A549 (cell line): Measurements from ENCODE around the gene GRIA3. TPM values are rescaled to one million over a fixed set of nuclear protein-coding genes. Genes with fewer than 3 reads are reported as not detected.

Experiments used
- ATAC-seq, 2 experiments: fragments of 200-7000 bp in 1 of 2; fragments of >200 bp in 1 of 2; cut with Nextera tagmentation in 1 of 2; cut with Tn5 transposase in 1 of 2; 3 replicates each; pipeline versions ENCODE4 v1.8.0 to v1.9.1; 2018 to 2020; ENCODE audit warnings: mild to moderate bottlenecking in 1 of 2, moderate library complexity in 1 of 2
- CTCF ChIA-PET: fragments of 300-600 bp; sonication (Branson Sonifier 250); formaldehyde crosslinking; extraction: SDS; loops from one replicate; lab custom pipeline; 2021; ENCODE audit warnings: antibody characterized with exemption, inconsistent platforms; lab: Yijun Ruan, JAX
- POLR2A ChIA-PET: fragments of 350-600 bp; formaldehyde crosslinking; extraction: SDS; loops from one replicate; lab custom pipeline; 2021; ENCODE audit warnings: antibody characterized with exemption, inconsistent platforms; lab: Yijun Ruan, JAX
- DNase-seq, 2 experiments: peaks; one replicate each; pipeline versions ENCODE4 v3.0.0 to v3.0.0-alpha.2; 2011 to 2016; ENCODE audit warnings: low read depth in 1 of 2, low spot score in 1 of 2
- FAIRE-seq: peaks from 2 replicates; lab custom pipeline; 2011; peaks lifted over from hg19 to GRCh38; lab: Jason Lieb, UNC
- H3K27ac ChIP-seq, 2 experiments: fragments of >200 bp; sonication (Bioruptor Twin); formaldehyde crosslinking; 3 replicates each; pipeline ENCODE4 v1.5.1; 2016 to 2017
- H3K4me1 ChIP-seq: fragments of >200 bp; sonication (Bioruptor Twin); formaldehyde crosslinking; 3 replicates; pipeline ENCODE4 v1.6.1; 2016
- H3K4me2 ChIP-seq: fragments of >200 bp; sonication (Bioruptor Twin); formaldehyde crosslinking; 3 replicates; pipeline ENCODE4 v1.6.1; 2016
- H3K4me3 ChIP-seq: fragments of >200 bp; sonication (Bioruptor Twin); formaldehyde crosslinking; 3 replicates; pipeline ENCODE4 v1.5.1; 2016
- H3K9me3 ChIP-seq: fragments of >200 bp; sonication (Bioruptor Twin); formaldehyde crosslinking; 3 replicates; pipeline ENCODE4 v1.6.1; 2016
- ATOH8 ChIP-seq: fragments of 250-450 bp; sonication (Bioruptor Pico); IDR thresholded peaks from 2 replicates; pipeline ENCODE4 v1.5.0; 2020; ENCODE audit warnings: low read depth, mild to moderate bottlenecking, moderate library complexity
- BHLHE40 ChIP-seq: IDR thresholded peaks from 2 replicates; pipeline ENCODE4 v1.6.1; 2012; ENCODE audit warnings: low read depth, low read length, inconsistent platforms
- CBX2 ChIP-seq: fragments of 200-600 bp; sonication (generic); IDR thresholded peaks from 2 replicates; pipeline ENCODE4 v1.6.1; 2016; ENCODE audit warnings: low read depth, mild to moderate bottlenecking, borderline replicate concordance
- CBX8 ChIP-seq: fragments of 200-600 bp; sonication (generic); IDR thresholded peaks from 2 replicates; pipeline ENCODE4 v1.6.1; 2016
- CTCF ChIP-seq: fragments of >200 bp; sonication (Bioruptor Twin); formaldehyde crosslinking; IDR thresholded peaks from 3 replicates; pipeline ENCODE4 v1.5.1; 2016
- ELK1 ChIP-seq: fragments of 150-350 bp; IDR thresholded peaks from 2 replicates; pipeline ENCODE4 v1.6.1; 2014; ENCODE audit warnings: low read depth, mild to moderate bottlenecking, low read length
- FOSB ChIP-seq: fragments of 250-450 bp; sonication (Bioruptor Pico); IDR thresholded peaks from 2 replicates; pipeline ENCODE4 v1.5.0; 2020; ENCODE audit warnings: mild to moderate bottlenecking, moderate library complexity
- FOXS1 ChIP-seq: fragments of 250-450 bp; sonication (Bioruptor Pico); IDR thresholded peaks from 2 replicates; pipeline ENCODE4 v1.5.0; 2020; ENCODE audit warnings: mild to moderate bottlenecking, moderate library complexity
- GATA3 ChIP-seq: IDR thresholded peaks from 2 replicates; pipeline ENCODE4 v1.6.1; 2012; ENCODE audit warnings: borderline replicate concordance
- HMGXB4 ChIP-seq: fragments of 250-450 bp; sonication (Bioruptor Pico); IDR thresholded peaks from 2 replicates; pipeline ENCODE4 v1.5.0; 2021; ENCODE audit warnings: mild to moderate bottlenecking, moderate library complexity, borderline replicate concordance
- JUN ChIP-seq, 2 experiments: fragments of >200 bp; sonication (Bioruptor Twin); formaldehyde crosslinking; IDR thresholded peaks; 2 replicates in 1 of 2; 3 replicates in 1 of 2; pipeline ENCODE4 v1.6.1; 2016 to 2017
- KDM5A ChIP-seq: fragments of 200-600 bp; sonication (generic); IDR thresholded peaks from 2 replicates; pipeline ENCODE4 v1.6.1; 2016; ENCODE audit warnings: antibody characterized with exemption, mild to moderate bottlenecking
- MAFK ChIP-seq: fragments of 450-650 bp; IDR thresholded peaks from 2 replicates; pipeline ENCODE4 v1.6.1; 2014; ENCODE audit not compliant: partially characterized antibody
- MAX ChIP-seq: IDR thresholded peaks from 2 replicates; pipeline ENCODE4 v1.6.1; 2012
- MAZ ChIP-seq: fragments of 150-350 bp; IDR thresholded peaks from 2 replicates; pipeline ENCODE4 v1.6.1; 2014; ENCODE audit warnings: antibody characterized with exemption, low read depth, low read length, borderline replicate concordance
- RCOR1 ChIP-seq: fragments of 150-350 bp; IDR thresholded peaks from 2 replicates; pipeline ENCODE4 v1.6.1; 2014; ENCODE audit warnings: antibody characterized with exemption, low read length, low read depth
- SREBF2 ChIP-seq: fragments of 450-650 bp; IDR thresholded peaks from 2 replicates; pipeline ENCODE4 v1.6.1; 2014; ENCODE audit warnings: mild to moderate bottlenecking, moderate library complexity
- ZC3H11A ChIP-seq: fragments of 450-650 bp; IDR thresholded peaks from 2 replicates; pipeline ENCODE4 v1.6.1; 2014; ENCODE audit warnings: antibody characterized with exemption, mild to moderate bottlenecking
- WGBS: methylation state at CpG from one replicate; pipeline ENCODE4 v1.1.6; 2017; ENCODE audit errors: missing lambda C conversion rate; 5-methylcytosine and 5-hydroxymethylcytosine counted together
- polyA plus RNA-seq, 4 experiments: library from polyadenylated mRNA; depleted of rRNA in 3 of 4; stranded (reverse); fragments of >200 nt; fragmentation: RNase III in 1 of 4; extraction: RNeasy Plus Mini Kit Qiagen cat#74134 plus additional on column Dnase treatment in 1 of 4; gene quantifications; 2 replicates in 3 of 4; 3 replicates in 1 of 4; pipeline ENCODE4 v1.2.3, GENCODE V29; 2011 to 2017
- TF ChIP-seq, protein P1 (sequence below): IDR thresholded peaks from 2 replicates; pipeline ENCODE4 v1.6.1; 2012; ENCODE audit warnings: low read depth, borderline replicate concordance

GRIA3 gene
- polyA plus RNA-seq, 2 of the 4 experiments (the other 2 are of a cell fraction) = not detected

DNA sequence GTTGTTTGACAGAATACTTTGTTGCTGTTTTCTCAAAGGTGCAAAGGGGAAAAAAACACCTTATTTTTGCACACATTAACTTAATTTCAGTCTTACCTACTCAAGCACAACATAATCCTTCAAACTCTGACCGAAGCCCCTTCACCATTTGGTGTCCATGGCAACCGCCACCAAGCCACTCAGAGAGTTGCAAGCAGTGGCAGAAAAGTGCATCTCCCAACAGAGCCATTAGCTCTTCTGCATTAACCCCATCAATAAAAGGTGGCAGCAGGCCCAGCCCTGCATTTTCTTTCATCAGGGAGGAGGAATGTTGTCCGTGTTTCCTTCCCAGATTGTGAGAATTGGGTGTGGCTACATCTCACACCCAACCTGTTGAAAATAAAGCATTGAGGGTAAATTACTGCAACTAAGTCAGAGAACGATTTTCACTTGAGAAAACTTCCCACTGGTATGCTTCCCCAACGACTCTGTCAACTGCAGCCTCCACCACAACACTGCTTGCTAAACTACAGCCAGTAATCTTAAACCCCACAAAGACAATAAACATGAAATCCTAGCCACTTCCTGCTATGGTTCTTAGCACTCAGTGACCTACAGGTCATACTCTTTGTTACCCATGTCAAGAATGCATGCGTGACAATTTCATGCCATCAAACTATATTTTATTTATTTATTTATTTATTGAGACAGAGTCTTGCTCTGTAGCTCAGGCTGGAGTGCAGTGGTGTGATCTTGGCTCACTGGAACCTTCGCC lies 154.0 kb downstream of the GRIA3 start (continued):
- TF ChIP-seq ATOH8 (CRISPR knock-in tag) (no peak), JUN (IDR thresholded peaks at IDR 0.05) (no peak)

GRCh38 chrX:123339221-123339905 lies 155.3 kb downstream of the GRIA3 start:
- ATAC-seq (no peak), DNase-seq (peak in 1 of 2 experiments; percentile 3)
- WGBS = 80% methylated on average over 4 of the region's 4 CpGs
- Histone ChIP-seq H3K4me1 (peaks cover 15% of the 10 kb centered on the region; the same call in 2 of the 3 replicates), H3K4me2 (no peak overlapping the region)
- CTCF ChIA-PET = no interaction called here
- no peak for TF ChIP-seq MAZ
- no peak for TF ChIP-seq MAFK
- TF ChIP-seq, protein P1, sequence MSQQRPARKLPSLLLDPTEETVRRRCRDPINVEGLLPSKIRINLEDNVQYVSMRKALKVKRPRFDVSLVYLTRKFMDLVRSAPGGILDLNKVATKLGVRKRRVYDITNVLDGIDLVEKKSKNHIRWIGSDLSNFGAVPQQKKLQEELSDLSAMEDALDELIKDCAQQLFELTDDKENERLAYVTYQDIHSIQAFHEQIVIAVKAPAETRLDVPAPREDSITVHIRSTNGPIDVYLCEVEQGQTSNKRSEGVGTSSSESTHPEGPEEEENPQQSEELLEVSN = no peak
- no peak for TF ChIP-seq CBX8
- TF ChIP-seq CTCF = no peak
- no peak for TF ChIP-seq GATA3
- TF ChIP-seq FOSB (CRISPR knock-in tag) = no peak
- TF ChIP-seq, all 56 proteins: peak for 0
- no peaks in the 10 kb centered on the region for H3K9me3 ChIP-seq
- POLR2A ChIA-PET = no interaction called here
- H3K4me3 ChIP-seq = no peak overlapping the region
- FAIRE-seq = peak; percentile 80
- no peak overlapping the region for H3K27ac ChIP-seq

DNA sequence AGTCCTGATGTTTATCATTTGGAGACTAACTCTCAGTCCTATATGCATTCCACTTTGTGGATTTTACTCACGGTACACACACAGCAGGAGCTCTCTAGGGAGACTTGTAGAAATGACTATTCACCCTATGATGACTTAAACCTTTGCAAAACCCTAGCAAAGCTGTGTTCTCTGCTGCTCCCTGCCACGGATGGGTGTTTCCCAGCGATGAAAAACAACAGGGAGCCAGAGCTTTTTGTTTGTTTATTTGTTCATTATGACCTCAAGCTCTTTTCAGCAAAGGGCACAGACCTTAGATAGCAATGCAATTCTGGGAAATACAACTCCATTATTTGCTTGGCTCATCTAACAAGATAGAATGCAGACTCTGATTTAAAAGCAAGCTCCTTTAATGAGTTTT lies 156.6 kb downstream of the GRIA3 start:
- H3K4me1 ChIP-seq = peaks cover 15% of the 10 kb centered on the region; the same call in 2 of the 3 replicates
- no peak for TF ChIP-seq KDM5A
- TF ChIP-seq HMGXB4 (CRISPR knock-in tag) = no peak
- no peak for TF ChIP-seq BHLHE40
- no peak for TF ChIP-seq CBX2
- no peak for TF ChIP-seq ZC3H11A
- no peak for TF ChIP-seq ELK1
- TF ChIP-seq SREBF2 = no peak
- no peak for TF ChIP-seq FOXS1 (CRISPR knock-in tag)
- TF ChIP-seq MAX = no peak
- TF ChIP-seq RCOR1 = no peak
- H3K4me3 ChIP-seq = no peak overlapping the region
- no peaks in the 10 kb centered on the region for H3K9me3 ChIP-seq
- DNase-seq (peak in 1 of 2 experiments; percentile 66), FAIRE-seq (no peak), ATAC-seq (peak; percentile 80 to 93)
- 2% methylated on average over 3 of the region's 3 CpGs for WGBS
- no peak overlapping the region for H3K27ac ChIP-seq
- H3K4me2 ChIP-seq = peak overlapping the region; percentile 1; the same call in 2 of the 3 replicates
- ChIA-PET POLR2A (no interaction called here), CTCF (interaction anchor here (1.0 kb wide), 1 partner anchor 83 kb away, joined by 3 read pairs; no protein-coding TSS in a partner anchor)
